IPS-15b (cell line): ENCODE results near the gene EVL.

Source experiments
- H3K27me3 ChIP-seq: one replicate; pipeline ENCODE4 v1.6.1; 2013; ENCODE audit warnings: low read length; ENCODE audit not compliant: control insufficient read depth, insufficient read depth
- H3K36me3 ChIP-seq: one replicate; pipeline ENCODE4 v1.6.1; 2013; ENCODE audit warnings: low read length; ENCODE audit not compliant: control insufficient read depth, insufficient read depth
- H3K4me1 ChIP-seq: one replicate; pipeline ENCODE4 v1.6.1; 2013; ENCODE audit warnings: mild to moderate bottlenecking, low read length; ENCODE audit not compliant: control insufficient read depth, insufficient read depth
- H3K4me3 ChIP-seq: one replicate; pipeline ENCODE4 v1.5.1; 2013; ENCODE audit warnings: low read depth, low read length
- H3K9ac ChIP-seq: one replicate; pipeline ENCODE4 v1.6.1; 2013; ENCODE audit warnings: low read depth, mild to moderate bottlenecking, low read length
- H3K9me3 ChIP-seq: one replicate; pipeline ENCODE4 v1.6.1; 2013; ENCODE audit warnings: mild to moderate bottlenecking, low read length; ENCODE audit not compliant: control insufficient read depth, insufficient read depth

The EVL gene

DNA sequence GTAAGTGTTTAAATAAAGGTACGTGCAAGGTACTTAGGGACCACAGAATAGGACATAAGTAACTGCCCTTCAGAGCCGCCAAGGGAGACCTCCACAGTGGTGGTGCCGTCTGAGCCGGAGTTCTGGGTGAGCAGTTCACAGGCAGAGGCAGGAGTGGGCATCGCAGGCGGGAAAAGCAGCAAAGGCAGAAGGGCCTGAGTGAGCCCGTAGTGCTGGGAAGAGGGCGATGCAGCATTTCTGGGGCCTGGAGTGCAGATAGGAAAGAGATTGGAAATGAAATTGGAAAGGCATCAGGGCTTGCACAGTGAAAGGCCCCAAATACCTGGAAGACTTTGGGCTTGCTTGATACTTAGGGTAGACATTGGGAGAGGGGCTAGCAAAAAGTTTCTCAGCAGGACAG lies 32.9 kb downstream of the EVL start:
- Histone ChIP-seq H3K9ac (no peak overlapping the region), H3K4me1 (no peaks in the 10 kb centered on the region), H3K36me3 (no peaks in the 10 kb centered on the region), H3K4me3 (no peak overlapping the region), H3K9me3 (no peaks in the 10 kb centered on the region), H3K27me3 (no peaks in the 10 kb centered on the region)

DNA sequence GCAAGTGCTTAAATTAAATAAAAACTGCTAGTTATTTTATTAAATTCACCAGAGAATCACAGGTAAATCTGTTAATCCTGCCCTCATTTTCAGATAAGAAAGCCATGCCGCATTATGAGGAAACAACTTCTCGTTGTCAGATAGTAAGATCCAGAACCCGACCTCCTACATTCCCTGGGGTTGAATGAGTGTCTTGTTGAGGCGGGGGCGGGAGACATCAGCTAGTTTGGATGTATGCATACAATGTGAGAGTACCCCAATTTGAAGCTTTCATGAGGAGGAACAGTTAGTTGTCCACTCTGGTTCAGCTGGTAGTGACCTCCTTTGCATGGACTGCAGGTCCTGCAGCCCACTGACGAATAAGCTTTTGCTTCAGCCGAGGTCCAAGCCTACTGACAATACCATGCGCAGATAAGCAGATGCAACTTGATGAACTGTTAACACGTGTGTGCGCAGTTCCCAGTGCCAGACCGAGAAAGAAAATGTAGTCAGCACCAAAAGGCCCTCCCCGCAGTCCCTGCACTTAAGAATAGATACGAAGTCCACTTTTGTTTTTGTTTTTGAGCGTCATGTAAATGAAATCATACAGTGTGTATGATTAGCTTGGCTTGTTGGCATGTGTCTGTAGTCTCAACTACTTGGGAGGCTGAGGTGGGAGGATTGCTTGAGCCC lies 34.9 kb downstream of the EVL start:
- Histone ChIP-seq H3K36me3 (no peaks in the 10 kb centered on the region), H3K9ac (no peak overlapping the region), H3K4me3 (no peak overlapping the region), H3K9me3 (no peaks in the 10 kb centered on the region), H3K4me1 (no peaks in the 10 kb centered on the region), H3K27me3 (no peaks in the 10 kb centered on the region)

- no peaks in the 10 kb centered on the region for H3K4me1 ChIP-seq
- H3K27me3 ChIP-seq = no peaks in the 10 kb centered on the region
- no peaks in the 10 kb centered on the region for H3K9me3 ChIP-seq
- H3K4me3 ChIP-seq = no peak overlapping the region
- no peaks in the 10 kb centered on the region for H3K36me3 ChIP-seq
- H3K9ac ChIP-seq = no peak overlapping the region
Measured at GRCh38 chr14:100102156-100102785, 37.0 kb downstream of the EVL start.

- no peak overlapping the region for H3K4me3 ChIP-seq
- H3K27me3 ChIP-seq = no peaks in the 10 kb centered on the region
- no peaks in the 10 kb centered on the region for H3K36me3 ChIP-seq
- no peaks in the 10 kb centered on the region for H3K9me3 ChIP-seq
- H3K4me1 ChIP-seq = no peaks in the 10 kb centered on the region
- H3K9ac ChIP-seq = no peak overlapping the region
Measured at GRCh38 chr14:100103250-100104005, 38.2 kb downstream of the EVL start.

DNA sequence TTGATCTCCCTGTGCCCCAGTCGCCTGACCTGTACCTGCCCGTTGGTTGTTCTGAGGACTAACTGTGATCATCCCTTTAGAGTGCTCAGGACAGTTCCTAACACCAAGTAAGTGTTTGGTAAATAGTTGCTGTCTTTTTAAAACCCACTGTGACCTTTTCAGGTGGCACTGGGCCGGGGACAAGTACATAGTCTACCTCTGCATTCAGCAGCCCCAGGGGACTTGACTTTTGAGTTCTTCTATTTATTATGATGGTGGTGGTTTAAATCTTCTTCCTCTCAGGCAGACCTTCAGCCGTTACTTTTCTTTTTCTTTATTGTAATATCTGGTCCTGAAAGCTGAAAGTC lies 38.8 kb downstream of the EVL start:
- H3K9me3 ChIP-seq = no peaks in the 10 kb centered on the region
- no peaks in the 10 kb centered on the region for H3K36me3 ChIP-seq
- H3K27me3 ChIP-seq = no peaks in the 10 kb centered on the region
- no peak overlapping the region for H3K4me3 ChIP-seq
- H3K4me1 ChIP-seq = no peaks in the 10 kb centered on the region
- H3K9ac ChIP-seq = no peak overlapping the region

DNA sequence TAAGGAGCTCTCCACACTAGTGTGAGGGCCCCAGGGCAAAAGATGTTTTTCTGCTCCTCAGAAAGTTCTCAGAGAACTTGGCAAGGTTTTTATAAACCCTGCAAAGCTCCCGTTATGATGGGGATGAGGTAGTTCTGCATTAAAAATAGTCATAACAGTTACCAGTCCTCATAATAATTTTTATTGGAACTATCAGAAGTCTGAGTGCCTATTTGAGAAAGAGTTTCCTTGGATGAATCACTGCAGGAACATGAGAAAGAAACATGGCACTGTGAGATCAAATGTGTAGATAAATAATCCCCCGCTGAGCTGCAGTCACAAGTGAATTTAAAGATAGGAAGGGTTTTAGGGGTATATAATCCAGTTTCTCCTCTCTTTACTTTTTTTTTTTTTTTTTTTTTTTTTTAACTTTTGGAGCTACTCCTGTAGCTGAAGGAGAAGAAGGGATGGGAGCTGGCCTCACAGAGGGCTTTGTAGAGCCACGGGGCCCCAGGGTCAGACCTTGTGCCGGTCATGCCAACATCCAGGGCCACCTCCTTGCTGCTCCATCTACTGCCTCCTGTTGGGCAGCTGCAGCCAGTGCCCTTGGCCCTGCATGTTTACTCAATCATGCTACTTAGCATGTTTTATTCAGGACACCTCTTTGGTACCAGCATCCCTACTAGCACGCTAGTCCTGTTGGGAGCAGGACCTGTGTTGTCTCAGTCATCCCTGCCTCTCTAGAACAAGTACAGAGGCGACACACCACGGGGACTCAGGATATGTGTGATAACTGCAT lies 39.5 kb downstream of the EVL start:
- Histone ChIP-seq H3K27me3 (no peaks in the 10 kb centered on the region), H3K4me3 (no peak overlapping the region), H3K9me3 (no peaks in the 10 kb centered on the region), H3K4me1 (no peaks in the 10 kb centered on the region), H3K36me3 (no peaks in the 10 kb centered on the region), H3K9ac (no peak overlapping the region)

DNA sequence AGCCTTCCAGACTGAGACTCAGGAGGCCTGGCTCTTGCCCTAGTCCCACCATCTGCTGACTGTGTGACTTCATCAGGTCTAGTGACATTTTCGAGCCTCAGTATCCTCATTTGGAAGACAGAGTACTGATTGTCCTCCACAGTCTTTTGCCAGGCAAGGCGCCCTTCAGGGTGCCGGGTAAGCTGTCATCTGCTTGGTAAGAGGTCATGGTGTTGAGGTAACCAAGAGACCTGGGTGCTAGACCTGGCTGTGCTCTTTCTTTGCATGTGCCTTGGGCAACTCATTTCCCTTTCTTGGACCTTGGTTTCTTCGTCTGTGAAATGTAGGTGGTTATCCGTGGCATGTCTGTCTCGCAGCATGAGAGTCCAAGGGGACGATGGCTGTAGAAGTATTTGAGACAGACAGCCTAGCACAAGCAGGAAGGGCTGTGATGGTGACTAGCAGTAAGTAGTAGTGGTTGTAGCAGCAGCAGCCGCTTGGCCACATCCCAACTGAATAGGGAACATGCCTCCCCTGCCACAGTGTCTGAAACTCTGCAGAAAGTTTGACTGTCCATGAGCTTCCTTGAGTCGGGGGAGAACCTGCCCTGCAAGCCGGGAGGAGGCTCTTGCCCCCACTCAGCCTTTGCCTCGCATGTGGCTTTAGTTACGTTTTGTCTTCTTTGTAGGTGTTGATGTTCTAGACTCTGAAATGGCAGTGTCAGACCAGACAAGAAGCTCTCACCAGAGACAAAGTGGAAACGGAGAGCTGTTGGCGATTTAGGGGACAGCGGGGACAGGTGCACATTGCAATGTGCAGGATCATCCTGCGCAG lies 40.3 kb downstream of the EVL start:
- Histone ChIP-seq H3K36me3 (no peaks in the 10 kb centered on the region), H3K27me3 (no peaks in the 10 kb centered on the region), H3K4me3 (no peak overlapping the region), H3K9ac (no peak overlapping the region), H3K9me3 (no peaks in the 10 kb centered on the region), H3K4me1 (no peaks in the 10 kb centered on the region)

- Histone ChIP-seq H3K4me1 (no peaks in the 10 kb centered on the region), H3K9ac (no peak overlapping the region), H3K9me3 (no peaks in the 10 kb centered on the region), H3K36me3 (no peaks in the 10 kb centered on the region), H3K27me3 (no peaks in the 10 kb centered on the region), H3K4me3 (no peak overlapping the region)
Measured at GRCh38 chr14:100106250-100107112, 41.3 kb downstream of the EVL start.

DNA sequence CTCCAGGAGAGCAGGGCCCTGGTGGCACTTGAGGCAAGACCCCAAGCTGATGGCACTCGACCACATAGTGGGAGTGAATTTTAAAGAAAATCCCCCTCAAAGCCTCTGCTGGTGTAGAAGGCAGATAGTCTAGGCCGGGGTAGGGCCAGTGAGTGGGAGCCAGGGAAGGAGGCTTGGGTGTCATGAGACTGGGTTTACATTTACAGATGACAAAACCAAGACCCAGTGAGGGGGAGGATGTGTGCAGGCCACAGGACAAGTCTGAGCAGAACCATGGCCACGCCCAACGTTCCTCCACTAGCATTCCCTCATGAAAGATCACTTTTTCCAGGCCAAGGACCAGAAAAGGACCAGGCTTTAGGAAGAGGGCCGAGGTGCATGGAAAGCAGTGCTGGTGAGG lies 42.0 kb downstream of the EVL start:
- no peaks in the 10 kb centered on the region for H3K36me3 ChIP-seq
- H3K4me1 ChIP-seq = no peaks in the 10 kb centered on the region
- H3K27me3 ChIP-seq = no peaks in the 10 kb centered on the region
- no peak overlapping the region for H3K9ac ChIP-seq
- no peak overlapping the region for H3K4me3 ChIP-seq
- no peaks in the 10 kb centered on the region for H3K9me3 ChIP-seq

GRCh38 chr14:100108042-100108825 lies 43.0 kb downstream of the EVL start:
- no peaks in the 10 kb centered on the region for H3K4me1 ChIP-seq
- H3K36me3 ChIP-seq = no peaks in the 10 kb centered on the region
- H3K27me3 ChIP-seq = no peaks in the 10 kb centered on the region
- H3K4me3 ChIP-seq = no peak overlapping the region
- H3K9me3 ChIP-seq = no peaks in the 10 kb centered on the region
- H3K9ac ChIP-seq = no peak overlapping the region
